Skeletal muscle tissue (tissue), 4 donors: ENCODE data around the gene FBXW7. TPM values are rescaled to one million over a fixed set of nuclear protein-coding genes. Genes with fewer than 3 reads are reported as not detected.

Experiments
- H3K27ac ChIP-seq: one replicate; pipeline ENCODE4 v1.7.0; 2013; ENCODE audit warnings: mild to moderate bottlenecking, low read depth, low read length, inconsistent platforms
- H3K27me3 ChIP-seq, 3 donors: one replicate each; pipeline ENCODE4 v1.7.0; 2013; ENCODE audit warnings: low read length in 3 of 3; ENCODE audit not compliant: control insufficient read depth in 3 of 3, insufficient read depth in 3 of 3
- H3K36me3 ChIP-seq, 3 donors: one replicate each; pipeline ENCODE4 v1.7.0; 2013; ENCODE audit warnings: low read length in 3 of 3; ENCODE audit not compliant: control insufficient read depth in 3 of 3, insufficient read depth in 3 of 3
- H3K4me1 ChIP-seq, 3 donors: one replicate each; pipeline ENCODE4 v1.7.0; 2013; ENCODE audit warnings: low read length in 3 of 3, mild to moderate bottlenecking in 3 of 3; ENCODE audit not compliant: control insufficient read depth in 3 of 3, insufficient read depth in 3 of 3
- H3K4me3 ChIP-seq, 3 donors: one replicate each; pipeline ENCODE4 v1.7.0; 2013; ENCODE audit warnings: low read length in 3 of 3
- H3K9ac ChIP-seq, 3 donors: one replicate each; pipeline ENCODE4 v1.7.0; 2013; ENCODE audit warnings: low read length in 3 of 3, mild to moderate bottlenecking in 3 of 3, moderate library complexity in 2 of 3, low read depth in 1 of 3
- H3K9me3 ChIP-seq, 3 donors: one replicate each; pipeline ENCODE4 v1.7.0; 2013; ENCODE audit warnings: low read length in 3 of 3; ENCODE audit not compliant: control insufficient read depth in 3 of 3
- total RNA-seq: library from RNA; depleted of rRNA; stranded (reverse); fragments of >200 nt; gene quantifications from one replicate; pipeline ENCODE4 v1.2.3, GENCODE V29; 2014
- donor health status: Osteomylitis.

FBXW7 gene, protein sequence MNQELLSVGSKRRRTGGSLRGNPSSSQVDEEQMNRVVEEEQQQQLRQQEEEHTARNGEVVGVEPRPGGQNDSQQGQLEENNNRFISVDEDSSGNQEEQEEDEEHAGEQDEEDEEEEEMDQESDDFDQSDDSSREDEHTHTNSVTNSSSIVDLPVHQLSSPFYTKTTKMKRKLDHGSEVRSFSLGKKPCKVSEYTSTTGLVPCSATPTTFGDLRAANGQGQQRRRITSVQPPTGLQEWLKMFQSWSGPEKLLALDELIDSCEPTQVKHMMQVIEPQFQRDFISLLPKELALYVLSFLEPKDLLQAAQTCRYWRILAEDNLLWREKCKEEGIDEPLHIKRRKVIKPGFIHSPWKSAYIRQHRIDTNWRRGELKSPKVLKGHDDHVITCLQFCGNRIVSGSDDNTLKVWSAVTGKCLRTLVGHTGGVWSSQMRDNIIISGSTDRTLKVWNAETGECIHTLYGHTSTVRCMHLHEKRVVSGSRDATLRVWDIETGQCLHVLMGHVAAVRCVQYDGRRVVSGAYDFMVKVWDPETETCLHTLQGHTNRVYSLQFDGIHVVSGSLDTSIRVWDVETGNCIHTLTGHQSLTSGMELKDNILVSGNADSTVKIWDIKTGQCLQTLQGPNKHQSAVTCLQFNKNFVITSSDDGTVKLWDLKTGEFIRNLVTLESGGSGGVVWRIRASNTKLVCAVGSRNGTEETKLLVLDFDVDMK
- total RNA-seq, result 102 TPM

DNA sequence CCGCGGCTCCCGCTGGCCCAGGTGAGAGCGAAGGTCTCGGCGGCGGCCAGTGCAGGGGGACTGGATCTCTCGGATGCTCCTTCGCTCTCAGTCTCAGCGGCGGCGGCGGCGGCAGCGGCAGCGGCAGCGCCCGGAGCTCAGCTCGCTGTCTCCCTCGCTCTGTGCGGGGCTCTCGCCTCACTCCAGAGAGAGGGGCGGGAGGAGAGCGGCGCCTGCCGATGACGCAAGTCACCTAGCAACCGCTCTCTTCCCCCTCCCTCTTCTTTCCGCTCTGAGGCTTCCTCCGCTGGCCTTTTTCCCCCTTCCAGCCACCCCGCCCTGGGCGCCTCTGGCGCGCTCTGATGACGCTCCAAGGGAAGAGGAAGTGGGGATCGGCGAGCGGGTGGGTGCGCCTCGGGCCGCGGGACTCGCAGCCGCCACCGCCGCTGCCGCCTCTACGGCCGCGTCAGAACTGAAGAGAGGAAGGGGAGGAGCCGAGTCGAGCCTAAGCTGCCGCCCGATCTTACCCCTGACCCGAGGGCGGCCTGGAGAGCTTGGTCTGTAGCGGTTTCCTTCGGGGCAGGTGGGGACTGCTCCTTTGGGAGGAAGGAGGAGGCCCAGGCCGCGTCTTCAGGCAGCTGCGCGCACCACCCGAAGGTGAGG is at the start of gene FBXW7:
FBXW7 (minus strand) TSS at position 190 of the 642 bp plus-strand sequence. CDS start 124,289 bp downstream, outside the sequence.
- H3K4me1 ChIP-seq, result peaks cover 19 to 28% (median 23%) of the 10 kb centered on the region in 3 donors

GRCh38 chr4:152585023-152585441 is 49.1 kb upstream of the FBXW7 start:
- no peak overlapping the region for H3K27ac ChIP-seq

More for the DNA sequence above, at the start of gene FBXW7:
- no peaks in the 10 kb centered on the region for H3K27me3 ChIP-seq
- H3K27ac ChIP-seq, result peak within 1 kb of the TSS; percentile 92
- peaks cover 0 to 4% (median 2%) of the 10 kb centered on the region in 3 donors for H3K9me3 ChIP-seq
- H3K9ac ChIP-seq, result peak within 1 kb of the TSS; percentile 94 to 98 (median 97)
- H3K36me3 ChIP-seq, result peaks cover 5 to 9% (median 7%) of the 10 kb centered on the region in 3 donors
- peak within 1 kb of the TSS; percentile 97 to 99 (median 99) for H3K4me3 ChIP-seq

DNA sequence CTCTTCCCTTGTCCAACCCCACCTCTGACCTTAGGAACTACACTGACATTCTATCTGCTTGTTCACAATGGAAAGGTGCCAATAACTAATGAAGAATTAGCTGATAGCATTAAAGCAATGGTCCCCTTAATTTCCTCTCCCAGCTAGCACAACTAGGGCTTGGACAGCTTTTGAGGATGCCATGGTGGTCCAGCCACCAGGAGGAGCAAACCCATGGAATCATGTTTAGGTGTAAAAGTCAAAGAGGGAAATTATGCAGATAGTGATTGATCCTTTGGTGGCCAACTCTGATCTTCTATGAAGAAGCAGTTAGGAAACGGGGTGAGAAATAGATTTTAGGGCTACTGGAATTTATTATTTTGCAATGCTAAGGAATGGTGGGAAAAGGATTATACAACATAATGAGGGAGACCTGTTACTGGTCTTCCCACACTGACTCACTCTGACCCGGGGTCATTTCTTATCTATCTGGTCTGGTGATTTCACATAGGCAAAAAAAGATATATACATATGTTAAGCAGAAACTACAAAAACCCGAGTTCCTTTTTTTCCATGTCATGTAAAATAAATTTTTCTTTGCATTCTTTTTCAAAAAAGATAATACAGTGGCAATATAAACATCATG is 45.8 kb upstream of the FBXW7 start:
- peaks cover 0 to 3% (median 0%) of the 10 kb centered on the region in 3 donors for H3K27me3 ChIP-seq
- no peaks in the 10 kb centered on the region for H3K4me1 ChIP-seq
- no peak overlapping the region for H3K4me3 ChIP-seq
- H3K9me3 ChIP-seq, result no peaks in the 10 kb centered on the region
- no peaks in the 10 kb centered on the region for H3K36me3 ChIP-seq
- H3K9ac ChIP-seq, result no peak overlapping the region
- no peak overlapping the region for H3K27ac ChIP-seq

More at GRCh38 chr4:152585023-152585441, 49.1 kb upstream of the FBXW7 start:
- H3K36me3 ChIP-seq, result no peaks in the 10 kb centered on the region
- no peaks in the 10 kb centered on the region for H3K9me3 ChIP-seq
- no peak overlapping the region for H3K9ac ChIP-seq
- no peaks in the 10 kb centered on the region for H3K4me1 ChIP-seq
- no peak overlapping the region for H3K4me3 ChIP-seq
- peaks cover 0 to under 1% (median 0%) of the 10 kb centered on the region in 3 donors for H3K27me3 ChIP-seq

DNA sequence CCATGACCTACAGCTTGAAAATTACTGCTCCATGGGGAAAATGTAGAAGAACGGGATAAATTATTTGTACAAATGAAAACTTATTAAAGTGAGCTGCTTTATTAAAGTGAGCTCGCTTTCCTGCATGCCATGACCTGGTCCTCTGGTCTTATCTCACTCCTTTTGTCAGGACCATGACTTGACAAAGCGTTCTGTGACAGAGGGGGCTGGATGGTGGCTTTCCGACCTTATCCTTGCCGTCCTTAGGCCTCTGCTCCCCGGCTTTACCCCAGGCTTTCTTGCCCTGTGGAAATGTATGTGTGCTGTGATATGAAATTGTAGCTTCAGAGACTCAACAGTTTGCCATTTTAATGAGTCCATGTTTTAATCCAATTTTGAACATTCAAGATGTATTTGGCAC is 44.0 kb upstream of the FBXW7 start:
- Histone ChIP-seq H3K4me3 (no peak overlapping the region), H3K9me3 (no peaks in the 10 kb centered on the region), H3K27ac (no peak overlapping the region), H3K36me3 (no peaks in the 10 kb centered on the region), H3K4me1 (no peaks in the 10 kb centered on the region), H3K27me3 (peaks cover 0 to 3% (median 0%) of the 10 kb centered on the region in 3 donors), H3K9ac (no peak overlapping the region)

GRCh38 chr4:152579107-152579764 is 43.3 kb upstream of the FBXW7 start:
- H3K27me3 ChIP-seq, result peaks cover 0 to 3% (median 0%) of the 10 kb centered on the region in 3 donors
- H3K4me3 ChIP-seq, result no peak overlapping the region
- H3K36me3 ChIP-seq, result no peaks in the 10 kb centered on the region
- H3K9me3 ChIP-seq, result no peaks in the 10 kb centered on the region
- H3K4me1 ChIP-seq, result no peaks in the 10 kb centered on the region
- H3K9ac ChIP-seq, result no peak overlapping the region
- H3K27ac ChIP-seq, result no peak overlapping the region

DNA sequence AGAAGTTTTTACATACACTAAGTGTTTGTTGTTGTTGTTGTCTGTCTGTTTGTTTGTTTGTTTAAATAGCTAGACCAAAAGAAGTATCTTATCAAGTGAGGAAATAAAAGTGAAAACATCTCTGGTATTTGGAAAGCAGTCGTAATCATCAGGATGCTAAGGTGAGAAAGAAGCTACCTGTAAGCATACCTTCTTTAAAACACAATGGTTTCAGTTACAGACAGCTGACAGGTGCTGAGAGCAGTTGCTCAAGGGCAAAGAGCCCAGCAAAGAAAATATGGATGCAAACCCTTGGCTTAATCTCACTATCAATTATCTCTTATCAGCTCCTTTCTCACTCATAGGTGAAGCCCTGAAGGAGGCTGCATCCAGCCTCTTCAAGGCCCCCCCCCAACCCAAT is 42.8 kb upstream of the FBXW7 start:
- no peaks in the 10 kb centered on the region for H3K4me1 ChIP-seq
- H3K36me3 ChIP-seq, result no peaks in the 10 kb centered on the region

GRCh38 chr4:152577708-152578396 is 42.0 kb upstream of the FBXW7 start:
- H3K9me3 ChIP-seq, result no peaks in the 10 kb centered on the region
- no peak overlapping the region for H3K4me3 ChIP-seq
- H3K4me1 ChIP-seq, result no peaks in the 10 kb centered on the region
- no peak overlapping the region for H3K9ac ChIP-seq
- peaks cover 0 to 3% (median 0%) of the 10 kb centered on the region in 3 donors for H3K27me3 ChIP-seq
- no peaks in the 10 kb centered on the region for H3K36me3 ChIP-seq
- H3K27ac ChIP-seq, result no peak overlapping the region

More for the DNA sequence above, 42.8 kb upstream of the FBXW7 start:
- H3K27me3 ChIP-seq, result peaks cover 0 to 3% (median 0%) of the 10 kb centered on the region in 3 donors
- H3K9me3 ChIP-seq, result no peaks in the 10 kb centered on the region
- H3K27ac ChIP-seq, result no peak overlapping the region
- H3K9ac ChIP-seq, result no peak overlapping the region
- no peak overlapping the region for H3K4me3 ChIP-seq

GRCh38 chr4:152575533-152575932 is 39.6 kb upstream of the FBXW7 start:
- Histone ChIP-seq H3K27me3 (peaks cover 0 to 3% (median 0%) of the 10 kb centered on the region in 3 donors), H3K4me1 (no peaks in the 10 kb centered on the region), H3K4me3 (no peak overlapping the region), H3K9ac (no peak overlapping the region), H3K27ac (no peak overlapping the region), H3K9me3 (no peaks in the 10 kb centered on the region), H3K36me3 (no peaks in the 10 kb centered on the region)

GRCh38 chr4:152573861-152574260 is 38.0 kb upstream of the FBXW7 start:
- no peak overlapping the region for H3K9ac ChIP-seq
- no peak overlapping the region for H3K4me3 ChIP-seq
- no peaks in the 10 kb centered on the region for H3K27me3 ChIP-seq
- no peaks in the 10 kb centered on the region for H3K36me3 ChIP-seq
- no peaks in the 10 kb centered on the region for H3K4me1 ChIP-seq
- H3K9me3 ChIP-seq, result no peaks in the 10 kb centered on the region
- no peak overlapping the region for H3K27ac ChIP-seq
